GM04503 (cell line): ENCODE data around the gene PNKD.

Experiments used
- DNase-seq: peaks from one replicate; pipeline ENCODE4 v3.0.0-alpha.2; 2012; ENCODE audit warnings: low read depth

PNKD gene

DNA sequence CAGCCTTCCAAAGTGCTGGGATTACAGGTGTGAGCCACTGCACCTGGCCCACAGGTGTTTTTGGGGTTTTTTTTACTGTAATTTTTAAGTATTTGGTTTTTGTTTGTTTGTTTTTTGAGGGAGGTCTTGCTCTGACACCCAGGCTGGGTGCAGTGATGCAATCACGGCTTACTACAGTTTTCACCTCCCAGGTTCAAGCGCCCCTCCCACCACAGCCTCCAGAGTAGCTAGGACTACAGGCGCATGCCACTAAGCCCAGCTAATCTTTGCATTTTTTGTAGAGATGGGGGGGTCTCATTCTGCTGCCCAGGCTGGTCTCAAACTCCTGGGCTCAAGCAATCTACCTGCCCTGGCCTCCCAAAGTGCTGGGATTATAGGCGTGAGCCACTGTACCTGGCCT, 104.5 kb downstream of the PNKD start:
- no peak for DNase-seq

DNA sequence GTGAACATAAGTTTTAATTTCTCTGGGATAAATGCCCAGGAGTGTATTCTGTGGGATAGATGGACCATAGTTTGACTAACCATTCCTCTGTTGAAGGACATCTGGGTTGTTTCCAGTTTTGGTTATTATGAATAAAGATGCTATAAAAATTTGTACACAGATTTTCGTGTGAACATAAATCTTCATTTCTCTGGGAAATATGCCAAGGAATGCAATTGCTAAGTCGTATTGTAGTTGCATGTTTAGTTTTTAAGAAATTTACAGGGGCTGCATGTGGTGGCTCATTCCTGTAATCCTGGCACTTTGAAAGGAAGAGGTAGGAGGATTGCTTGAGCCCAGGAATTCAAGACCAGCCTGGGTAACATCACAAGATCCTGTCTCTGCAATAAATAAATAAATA, 104.9 kb downstream of the PNKD start:
- peak; percentile 74 for DNase-seq

DNA sequence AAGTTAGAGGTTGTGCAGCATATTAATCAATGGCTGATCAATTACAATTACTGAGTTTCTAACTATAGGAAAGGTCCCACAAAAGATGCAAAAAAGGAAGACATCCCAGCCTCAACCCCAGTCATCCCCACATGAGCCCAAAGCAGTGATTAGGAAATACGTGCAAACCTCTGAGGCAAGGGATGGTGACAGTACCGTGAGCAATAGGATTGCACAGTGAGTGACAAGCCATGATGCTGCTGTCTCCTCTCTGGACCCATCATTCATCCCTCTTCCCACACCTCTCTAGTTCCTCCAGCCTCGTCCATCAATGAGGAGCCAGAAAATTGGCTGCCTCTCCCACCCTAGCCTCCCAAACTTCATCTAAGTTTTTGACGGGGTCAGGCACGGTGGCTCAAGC, 107.7 kb downstream of the PNKD start:
- DNase-seq = no peak

DNA sequence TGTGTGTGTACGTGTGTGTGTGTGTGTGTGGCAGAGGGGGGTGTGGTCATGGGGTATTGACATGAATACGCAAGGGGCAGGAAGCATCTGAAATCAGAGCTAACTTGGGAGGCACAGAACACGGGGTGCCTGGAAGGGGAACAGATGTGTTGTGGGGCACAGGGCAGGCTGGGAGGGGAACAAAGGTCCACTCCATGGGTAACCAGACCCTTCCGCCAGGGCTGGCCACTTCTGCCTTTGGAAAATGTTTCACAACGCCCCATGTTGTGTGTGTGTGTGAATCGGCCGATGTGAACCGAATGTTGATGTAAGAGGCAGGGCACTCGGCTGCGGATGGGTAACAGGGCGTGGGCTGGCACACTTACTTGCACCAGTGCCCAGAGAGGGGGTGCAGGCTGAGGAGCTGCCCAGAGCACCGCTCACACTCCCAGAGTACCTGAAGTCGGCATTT, 111.6 kb downstream of the PNKD start, which contains the start of gene SLC11A1:
TSS of gene SLC11A1 (plus strand) at position 358 of the 451 bp plus-strand sequence. CDS start 96 bp downstream, outside the sequence.
- DNase-seq = no peak

DNA sequence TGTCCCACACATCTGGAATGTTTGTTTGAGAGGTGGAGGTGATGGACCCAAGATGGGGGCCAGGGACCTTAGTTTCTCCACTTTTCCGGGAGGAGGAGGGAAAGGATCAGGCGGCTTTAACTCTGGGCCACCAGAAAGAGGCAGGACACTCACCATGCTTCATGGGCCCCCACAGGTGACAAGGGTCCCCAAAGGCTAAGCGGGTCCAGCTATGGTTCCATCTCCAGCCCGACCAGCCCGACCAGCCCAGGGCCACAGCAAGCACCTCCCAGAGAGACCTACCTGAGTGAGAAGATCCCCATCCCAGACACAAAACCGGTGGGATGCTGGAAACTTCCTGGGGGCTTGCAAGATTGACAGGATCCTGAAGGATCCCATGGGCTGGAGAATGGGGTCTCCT, 112.5 kb downstream of the PNKD start:
- no peak for DNase-seq

DNA sequence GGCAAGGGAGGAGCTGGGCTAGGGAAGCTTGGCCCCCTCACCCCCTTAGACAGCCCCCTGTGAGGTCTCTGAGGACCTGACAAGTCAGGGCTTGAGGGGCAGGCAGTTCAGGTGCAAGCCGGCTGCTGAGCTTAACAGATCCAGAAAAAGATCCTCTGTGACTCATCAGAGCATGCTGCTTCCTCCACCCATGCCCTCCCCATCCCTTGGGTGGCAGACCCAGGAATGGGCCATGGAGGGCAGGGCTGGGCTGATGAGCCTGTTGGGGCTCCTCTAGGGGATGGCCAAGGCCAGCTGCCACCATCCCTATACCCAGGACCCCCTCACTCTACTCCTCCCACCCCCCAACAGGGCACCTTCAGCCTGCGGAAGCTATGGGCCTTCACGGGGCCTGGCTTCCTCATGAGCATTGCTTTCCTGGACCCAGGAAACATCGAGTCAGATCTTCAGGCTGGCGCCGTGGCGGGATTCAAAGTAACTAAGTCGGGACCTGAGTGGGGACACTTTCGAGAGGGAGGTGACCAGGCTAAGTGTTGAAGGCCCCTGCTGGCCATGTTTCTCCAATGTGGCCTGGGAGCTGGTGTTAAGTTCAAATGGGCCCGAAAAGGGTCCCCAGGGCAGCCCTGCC, 113.7 kb downstream of the PNKD start:
- no peak for DNase-seq

DNA sequence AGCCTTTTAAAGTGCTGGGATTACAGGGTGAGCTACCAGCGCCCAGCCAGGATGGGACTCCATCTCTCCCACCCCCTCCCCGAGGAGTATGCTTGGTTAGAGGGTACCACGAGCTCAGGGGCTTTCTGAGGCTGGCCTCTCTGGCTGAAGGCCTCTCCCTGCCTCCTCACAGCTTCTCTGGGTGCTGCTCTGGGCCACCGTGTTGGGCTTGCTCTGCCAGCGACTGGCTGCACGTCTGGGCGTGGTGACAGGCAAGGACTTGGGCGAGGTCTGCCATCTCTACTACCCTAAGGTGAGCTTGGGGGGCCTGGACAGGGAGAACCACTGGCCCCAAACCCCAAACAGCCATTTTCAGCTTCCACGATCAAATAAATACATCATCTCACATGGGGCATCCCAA, 114.7 kb downstream of the PNKD start:
- no peak for DNase-seq

DNA sequence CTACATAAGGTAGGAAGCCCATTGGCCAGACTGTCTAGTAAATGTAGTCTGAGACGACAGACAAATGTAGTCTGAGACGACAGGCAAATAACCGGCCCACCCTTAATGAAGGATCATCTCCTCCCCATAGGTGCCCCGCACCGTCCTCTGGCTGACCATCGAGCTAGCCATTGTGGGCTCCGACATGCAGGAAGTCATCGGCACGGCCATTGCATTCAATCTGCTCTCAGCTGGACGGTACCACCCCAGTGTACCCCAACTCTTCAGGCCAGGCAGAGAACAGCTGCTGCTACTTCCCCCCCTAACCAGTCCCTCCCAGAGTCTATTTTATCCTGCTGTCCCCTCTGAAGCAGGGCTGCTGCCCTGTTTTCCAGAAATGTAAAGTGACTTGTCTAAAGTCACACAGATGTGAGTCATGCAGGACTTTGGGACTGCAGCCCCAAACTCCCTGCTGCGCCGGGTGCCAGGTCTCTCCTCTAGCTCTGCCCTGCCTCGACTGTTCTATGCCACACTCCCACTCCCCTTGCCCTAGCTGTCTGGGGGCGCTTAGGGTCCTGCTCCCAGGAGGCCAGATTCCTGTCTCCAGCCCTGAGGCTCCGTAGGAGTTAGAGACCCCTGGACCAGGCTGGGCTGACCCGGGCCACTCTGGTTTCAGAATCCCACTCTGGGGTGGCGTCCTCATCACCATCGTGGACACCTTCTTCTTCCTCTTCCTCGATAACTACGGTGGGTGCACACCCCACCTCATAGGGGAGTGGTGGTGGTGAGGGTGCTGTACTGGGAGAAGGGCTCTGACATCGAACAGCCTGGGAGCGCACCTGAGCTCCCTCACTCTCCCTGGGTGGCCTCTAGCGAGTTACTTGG, 116.4 kb downstream of the PNKD start:
- no peak for DNase-seq

DNA sequence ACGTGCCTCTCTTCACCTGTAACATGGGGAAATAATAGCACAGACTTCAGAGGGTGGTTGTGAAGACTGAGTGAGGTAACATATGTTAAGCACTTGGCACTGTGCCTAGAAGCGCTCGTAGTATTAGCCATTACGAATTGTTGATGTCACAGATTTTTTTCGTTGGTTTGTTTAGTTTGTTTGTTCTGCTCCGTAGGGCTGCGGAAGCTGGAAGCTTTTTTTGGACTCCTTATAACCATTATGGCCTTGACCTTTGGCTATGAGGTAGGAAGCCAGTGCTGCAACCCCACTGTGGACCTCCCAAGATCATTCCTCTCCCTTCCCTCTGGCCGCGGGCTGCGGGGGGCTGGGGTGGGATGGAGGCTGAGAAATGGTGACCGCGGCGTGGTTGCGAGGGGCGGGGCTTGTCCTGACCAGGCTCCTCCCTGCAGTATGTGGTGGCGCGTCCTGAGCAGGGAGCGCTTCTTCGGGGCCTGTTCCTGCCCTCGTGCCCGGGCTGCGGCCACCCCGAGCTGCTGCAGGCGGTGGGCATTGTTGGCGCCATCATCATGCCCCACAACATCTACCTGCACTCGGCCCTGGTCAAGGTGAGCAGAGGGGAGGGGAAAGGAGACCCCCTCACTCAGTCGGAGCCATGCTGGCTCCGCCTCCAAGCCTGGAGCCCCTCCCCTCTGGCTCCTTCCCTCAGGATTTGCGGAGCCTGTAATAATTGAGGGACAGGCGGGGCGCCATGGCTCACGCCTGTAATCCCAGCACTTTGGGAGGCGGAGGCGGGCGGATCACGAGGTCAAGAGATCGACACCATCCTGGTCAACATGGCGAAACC, 117.3 kb downstream of the PNKD start:
- DNase-seq = no peak

DNA sequence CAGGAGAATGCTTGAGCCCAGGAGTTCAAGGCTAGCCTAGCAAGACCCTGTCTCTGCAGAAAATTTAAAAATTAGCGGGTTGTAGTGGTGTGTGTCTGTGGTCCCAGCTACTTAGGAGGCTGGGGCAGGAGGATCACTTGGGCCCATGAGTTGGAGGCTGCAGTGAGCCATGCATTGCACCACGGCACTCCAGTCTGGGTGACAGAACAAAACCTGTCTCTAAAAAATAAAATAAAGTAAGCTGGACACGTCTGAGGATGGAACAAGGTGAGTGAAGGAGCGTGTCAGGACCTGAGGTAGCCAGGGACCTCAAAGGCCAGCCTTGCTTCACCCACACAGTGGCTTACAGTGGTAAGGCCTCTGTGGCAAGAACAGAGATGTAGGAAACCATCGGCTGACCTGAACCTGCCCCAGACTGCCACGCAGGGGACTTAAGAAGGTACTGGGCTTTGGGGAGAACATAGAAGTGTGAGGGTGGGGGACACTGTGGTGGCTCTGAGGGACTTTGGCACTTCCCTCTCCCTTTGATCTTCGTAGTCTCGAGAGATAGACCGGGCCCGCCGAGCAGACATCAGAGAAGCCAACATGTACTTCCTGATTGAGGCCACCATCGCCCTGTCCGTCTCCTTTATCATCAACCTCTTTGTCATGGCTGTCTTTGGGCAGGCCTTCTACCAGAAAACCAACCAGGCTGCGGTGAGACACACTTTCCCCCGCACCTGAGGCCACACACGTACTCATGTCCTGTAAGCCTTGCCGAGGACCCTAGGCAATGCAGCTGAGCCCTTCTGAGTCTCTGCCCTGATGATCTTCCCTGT, 119.2 kb downstream of the PNKD start:
- no peak for DNase-seq

DNA sequence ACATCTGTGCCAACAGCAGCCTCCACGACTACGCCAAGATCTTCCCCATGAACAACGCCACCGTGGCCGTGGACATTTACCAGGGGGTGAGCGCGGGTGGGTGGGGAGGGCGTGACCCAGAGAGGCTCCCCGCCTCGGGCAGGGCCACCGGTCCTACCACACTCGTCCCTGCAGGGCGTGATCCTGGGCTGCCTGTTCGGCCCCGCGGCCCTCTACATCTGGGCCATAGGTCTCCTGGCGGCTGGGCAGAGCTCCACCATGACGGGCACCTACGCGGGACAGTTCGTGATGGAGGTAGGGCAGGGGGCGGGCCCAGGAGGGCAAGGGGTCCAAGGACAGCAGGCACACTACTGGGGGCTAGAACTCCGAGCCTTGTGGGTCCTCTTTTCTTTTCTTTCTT, 120.9 kb downstream of the PNKD start:
- DNase-seq = no peak

DNA sequence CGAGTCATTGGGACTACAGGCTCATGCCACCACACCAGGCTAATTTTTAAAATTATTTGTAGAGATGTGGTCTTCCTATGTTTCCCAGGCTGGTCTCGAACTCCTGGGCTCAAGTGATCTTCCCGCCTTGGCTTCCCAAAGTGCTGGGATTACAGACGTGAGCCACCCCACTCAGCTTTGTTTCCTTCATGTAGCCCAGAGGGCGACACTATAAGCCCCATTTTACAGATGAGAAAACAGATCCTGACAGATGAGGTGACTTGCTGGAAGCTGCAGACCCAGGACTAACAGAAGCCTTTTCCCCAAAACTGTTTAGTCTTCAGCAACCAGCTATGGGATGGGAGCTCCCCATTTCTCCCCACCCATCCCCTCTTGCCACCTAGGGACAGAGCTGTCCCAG, 122.1 kb downstream of the PNKD start:
- no peak for DNase-seq

DNA sequence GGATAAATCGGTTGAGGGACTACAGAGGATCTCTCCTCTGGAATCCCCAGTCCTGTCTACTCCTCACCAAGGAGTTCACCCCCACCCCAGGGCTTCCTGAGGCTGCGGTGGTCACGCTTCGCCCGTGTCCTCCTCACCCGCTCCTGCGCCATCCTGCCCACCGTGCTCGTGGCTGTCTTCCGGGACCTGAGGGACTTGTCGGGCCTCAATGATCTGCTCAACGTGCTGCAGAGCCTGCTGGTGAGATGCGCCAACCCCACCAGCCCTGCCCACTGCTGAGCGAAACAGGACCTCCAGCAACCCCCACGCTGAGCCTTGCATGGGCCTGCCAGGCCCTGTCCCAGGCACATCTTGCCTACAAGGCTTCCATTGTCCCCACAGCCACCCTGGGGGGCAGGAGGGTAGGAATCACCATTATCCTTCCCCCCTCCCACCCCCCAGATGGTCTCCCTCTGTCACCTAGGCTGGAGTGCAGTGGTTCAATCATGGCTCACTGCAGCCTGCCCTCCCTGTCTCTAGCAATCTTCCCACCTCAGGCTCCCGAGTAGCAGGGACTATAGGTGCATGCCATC, 122.7 kb downstream of the PNKD start:
- no peak for DNase-seq

DNA sequence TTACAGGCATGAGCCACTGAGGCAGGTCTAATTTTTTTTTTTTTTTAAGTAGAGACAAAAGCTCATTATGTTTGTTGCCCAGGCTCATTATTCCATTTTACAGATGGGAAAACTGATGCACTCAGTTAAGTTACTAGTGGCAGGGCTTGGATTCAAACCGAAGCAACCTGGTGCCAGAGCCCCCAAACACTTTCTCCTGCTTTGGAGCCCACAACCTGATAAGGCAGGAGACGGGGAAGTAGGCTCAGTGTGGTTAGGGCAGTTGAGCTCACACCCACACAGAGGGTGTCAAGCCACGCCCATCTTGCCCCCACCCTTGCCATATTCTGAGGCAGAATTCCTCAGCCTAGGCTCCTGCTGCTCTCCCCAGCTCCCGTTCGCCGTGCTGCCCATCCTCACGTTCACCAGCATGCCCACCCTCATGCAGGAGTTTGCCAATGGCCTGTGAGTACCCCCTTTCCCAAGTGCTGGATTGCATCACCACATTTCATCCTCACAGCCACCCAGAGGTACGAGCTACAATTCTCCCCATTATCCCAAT, 123.5 kb downstream of the PNKD start:
- DNase-seq = no peak

DNA sequence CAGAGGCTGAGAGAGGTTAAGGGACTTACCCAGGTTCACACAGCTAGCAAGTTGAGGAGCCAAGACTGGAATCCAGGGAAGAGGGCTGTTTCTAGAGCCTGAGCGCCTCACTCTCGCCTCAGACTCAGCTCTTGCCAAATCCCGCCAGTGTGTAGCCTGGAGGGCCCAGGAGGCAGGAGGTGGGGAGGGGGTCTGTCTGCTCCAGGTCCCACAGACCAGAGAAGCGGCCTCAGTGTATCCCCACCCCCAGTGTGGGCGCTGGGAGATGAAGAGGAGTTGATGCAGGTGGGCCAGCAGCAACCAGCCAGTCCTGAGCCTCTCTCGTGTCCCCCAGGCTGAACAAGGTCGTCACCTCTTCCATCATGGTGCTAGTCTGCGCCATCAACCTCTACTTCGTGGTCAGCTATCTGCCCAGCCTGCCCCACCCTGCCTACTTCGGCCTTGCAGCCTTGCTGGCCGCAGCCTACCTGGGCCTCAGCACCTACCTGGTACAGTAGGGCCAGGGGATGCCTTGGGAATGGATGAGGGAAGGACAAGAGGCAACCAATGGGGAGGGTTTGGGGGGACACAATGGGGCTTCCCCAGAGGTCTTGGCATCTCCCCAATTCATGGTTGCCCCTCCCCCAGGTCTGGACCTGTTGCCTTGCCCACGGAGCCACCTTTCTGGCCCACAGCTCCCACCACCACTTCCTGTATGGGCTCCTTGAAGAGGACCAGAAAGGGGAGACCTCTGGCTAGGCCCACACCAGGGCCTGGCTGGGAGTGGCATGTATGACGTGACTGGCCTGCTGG, 124.2 kb downstream of the PNKD start:
- DNase-seq = no peak

DNA sequence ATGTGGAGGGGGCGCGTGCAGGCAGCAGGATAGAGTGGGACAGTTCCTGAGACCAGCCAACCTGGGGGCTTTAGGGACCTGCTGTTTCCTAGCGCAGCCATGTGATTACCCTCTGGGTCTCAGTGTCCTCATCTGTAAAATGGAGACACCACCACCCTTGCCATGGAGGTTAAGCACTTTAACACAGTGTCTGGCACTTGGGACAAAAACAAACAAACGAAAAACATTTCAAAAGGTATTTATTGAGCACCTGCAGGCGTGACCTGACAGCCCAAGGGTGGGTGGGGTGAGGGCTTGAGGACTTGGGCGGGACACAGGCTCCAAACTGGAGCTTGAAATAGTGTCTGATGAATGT, 124.7 kb downstream of the PNKD start:
- no peak for DNase-seq

DNA sequence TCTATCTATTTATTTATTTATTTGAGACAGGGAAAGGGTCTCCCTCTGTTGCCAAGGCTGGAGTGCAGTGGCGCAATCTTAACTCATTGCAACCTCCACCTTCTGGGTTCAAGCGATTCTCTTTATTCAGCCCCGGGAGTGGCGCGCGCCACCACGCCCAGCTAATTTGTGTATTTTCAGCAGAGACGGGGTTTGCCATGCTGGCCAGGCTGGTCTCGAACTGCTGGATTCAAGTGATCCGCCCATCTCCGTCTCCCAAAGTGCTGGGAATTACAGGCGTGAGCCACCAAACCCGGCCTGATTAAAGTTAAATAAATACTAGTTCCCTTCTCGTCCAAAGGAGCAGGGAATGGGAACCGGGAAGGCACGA, 125.1 kb downstream of the PNKD start:
- DNase-seq = no peak

DNA sequence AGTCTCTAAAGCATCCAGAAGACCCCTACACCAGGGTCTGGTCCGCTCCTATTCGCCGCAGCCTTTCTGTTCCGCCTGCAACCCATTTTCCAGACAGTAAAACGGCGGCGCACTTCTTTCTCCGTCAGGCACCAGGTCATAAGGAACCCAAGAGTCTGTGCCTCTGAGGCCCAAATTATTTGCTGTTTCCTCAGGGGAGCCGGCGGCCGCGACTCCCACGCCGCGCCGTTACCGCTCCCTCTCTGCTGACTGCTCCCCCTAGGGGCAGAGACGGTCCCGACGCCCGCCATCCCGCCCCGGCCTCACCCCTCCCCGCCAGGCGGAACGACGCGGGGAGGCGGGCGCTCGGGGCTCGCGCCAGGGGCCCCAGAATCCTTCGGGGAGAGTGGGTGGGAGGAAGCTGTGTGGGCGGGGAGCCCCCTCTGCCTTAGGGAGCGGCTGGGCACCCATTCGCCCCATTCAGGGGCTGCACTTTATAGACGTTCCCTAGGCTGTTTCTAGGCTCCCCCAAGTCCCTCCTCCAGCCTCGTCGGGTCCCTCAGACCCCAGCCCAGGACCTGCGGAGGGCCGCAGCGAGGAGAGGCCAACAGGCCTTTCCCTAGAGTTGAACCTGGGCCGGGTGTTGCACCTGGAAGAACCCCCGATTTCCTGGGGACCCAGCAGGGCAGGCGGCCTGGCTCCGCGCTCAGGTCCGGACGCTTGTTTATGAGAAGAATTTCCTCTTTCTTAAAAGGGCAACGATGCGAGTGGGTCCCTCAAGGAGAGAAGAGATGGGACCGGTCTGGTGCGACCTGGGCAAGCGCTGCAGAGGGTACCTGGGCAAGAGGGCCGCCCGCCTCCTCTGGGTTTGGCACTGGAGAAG, 125.7 kb downstream of the PNKD start:
- DNase-seq = peak; percentile 84
